Measurements from ENCODE around the gene PRKCA. TPM values are rescaled to one million over a fixed set of nuclear protein-coding genes. Genes with fewer than 3 reads are reported as not detected.

The PRKCA gene
- total RNA-seq, 1 experiment from 2014 or later = 29.5 TPM

- no peak for TF ChIP-seq ATF6 (CRISPR knock-in tag; IDR thresholded peaks at IDR 0.05)
Observed at GRCh38 chr17:66494023-66494803, 191.8 kb downstream of the PRKCA start (continued).

GRCh38 chr17:66495035-66495434 is 192.6 kb downstream of the PRKCA start:
- no peaks in the 10 kb centered on the region for H3K9me3 Mint-ChIP-seq
- no peaks in the 10 kb centered on the region for H3K36me3 Mint-ChIP-seq
- no peak for DNase-seq (ENCODE audit: low spot score)
- no peak for TF ChIP-seq TEAD4 (CRISPR knock-in tag; IDR thresholded peaks at IDR 0.05)
- TF ChIP-seq, protein P1, sequence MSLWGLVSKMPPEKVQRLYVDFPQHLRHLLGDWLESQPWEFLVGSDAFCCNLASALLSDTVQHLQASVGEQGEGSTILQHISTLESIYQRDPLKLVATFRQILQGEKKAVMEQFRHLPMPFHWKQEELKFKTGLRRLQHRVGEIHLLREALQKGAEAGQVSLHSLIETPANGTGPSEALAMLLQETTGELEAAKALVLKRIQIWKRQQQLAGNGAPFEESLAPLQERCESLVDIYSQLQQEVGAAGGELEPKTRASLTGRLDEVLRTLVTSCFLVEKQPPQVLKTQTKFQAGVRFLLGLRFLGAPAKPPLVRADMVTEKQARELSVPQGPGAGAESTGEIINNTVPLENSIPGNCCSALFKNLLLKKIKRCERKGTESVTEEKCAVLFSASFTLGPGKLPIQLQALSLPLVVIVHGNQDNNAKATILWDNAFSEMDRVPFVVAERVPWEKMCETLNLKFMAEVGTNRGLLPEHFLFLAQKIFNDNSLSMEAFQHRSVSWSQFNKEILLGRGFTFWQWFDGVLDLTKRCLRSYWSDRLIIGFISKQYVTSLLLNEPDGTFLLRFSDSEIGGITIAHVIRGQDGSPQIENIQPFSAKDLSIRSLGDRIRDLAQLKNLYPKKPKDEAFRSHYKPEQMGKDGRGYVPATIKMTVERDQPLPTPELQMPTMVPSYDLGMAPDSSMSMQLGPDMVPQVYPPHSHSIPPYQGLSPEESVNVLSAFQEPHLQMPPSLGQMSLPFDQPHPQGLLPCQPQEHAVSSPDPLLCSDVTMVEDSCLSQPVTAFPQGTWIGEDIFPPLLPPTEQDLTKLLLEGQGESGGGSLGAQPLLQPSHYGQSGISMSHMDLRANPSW (CRISPR knock-in tag; conservative IDR thresholded peaks at IDR 0.05; ENCODE audit: low read depth) = no peak
- H3K4me3 Mint-ChIP-seq = no peak overlapping the region
- POLR2A ChIA-PET = no interaction called here
- no peak overlapping the region for H3K27ac Mint-ChIP-seq
- no peaks in the 10 kb centered on the region for H3K27me3 Mint-ChIP-seq (ENCODE audit: low read depth)
- no peak for ATAC-seq
- CTCF ChIA-PET = interaction anchor here (1.1 kb wide), 1 partner anchor 72 kb away, joined by 3 read pairs; no protein-coding TSS in a partner anchor
- H3K4me1 Mint-ChIP-seq = peaks cover 48% of the 10 kb centered on the region

GRCh38 chr17:66496306-66496705 is 193.9 kb downstream of the PRKCA start:
- ChIA-PET CTCF (interaction anchor here (1.2 to 1.6 kb wide), 2 partner anchors 13 to 71 kb away, joined by 4 to 6 read pairs; no protein-coding TSS in a partner anchor), POLR2A (no interaction called here)
- no peaks in the 10 kb centered on the region for H3K9me3 Mint-ChIP-seq
- H3K4me1 Mint-ChIP-seq = peaks cover 44% of the 10 kb centered on the region
- H3K27ac Mint-ChIP-seq = no peak overlapping the region
- H3K27me3 Mint-ChIP-seq (ENCODE audit: low read depth) = no peaks in the 10 kb centered on the region
- ATAC-seq = no peak
- H3K36me3 Mint-ChIP-seq = no peaks in the 10 kb centered on the region
- DNase-seq (ENCODE audit: low spot score) = no peak
- no peak overlapping the region for H3K4me3 Mint-ChIP-seq
- TF ChIP-seq ZMAT4 (CRISPR knock-in tag; IDR thresholded peaks at IDR 0.05) (no peak), TCF7 (CRISPR knock-in tag; IDR thresholded peaks at IDR 0.05; ENCODE audit: low read depth) (no peak), USF1 (CRISPR knock-in tag; IDR thresholded peaks at IDR 0.05) (no peak), CDX4 (CRISPR knock-in tag; IDR thresholded peaks at IDR 0.05; ENCODE audit: borderline replicate concordance) (no peak), NFE2L1 (CRISPR knock-in tag; IDR thresholded peaks at IDR 0.05) (no peak), RELA (CRISPR knock-in tag; IDR thresholded peaks at IDR 0.05; ENCODE audit: borderline replicate concordance) (no peak), ATF6 (CRISPR knock-in tag; IDR thresholded peaks at IDR 0.05) (no peak), FOXJ3 (CRISPR knock-in tag; IDR thresholded peaks at IDR 0.05; ENCODE audit: borderline replicate concordance) (no peak), ZNF232 (CRISPR knock-in tag; IDR thresholded peaks at IDR 0.05) (no peak), ZNF281 (CRISPR knock-in tag; IDR thresholded peaks at IDR 0.05) (no peak), ATF1 (CRISPR knock-in tag; IDR thresholded peaks at IDR 0.05) (no peak), GRHL2 (CRISPR knock-in tag; IDR thresholded peaks at IDR 0.05; ENCODE audit: insufficient replicate concordance, severe bottlenecking) (no peak), GTF2I (CRISPR knock-in tag; conservative IDR thresholded peaks at IDR 0.05) (no peak), USF2 (CRISPR knock-in tag; IDR thresholded peaks at IDR 0.05) (no peak), ZNF121 (CRISPR knock-in tag; IDR thresholded peaks at IDR 0.05) (no peak), FOXP1 (CRISPR knock-in tag; IDR thresholded peaks at IDR 0.05; ENCODE audit: borderline replicate concordance) (no peak), SMAD3 (CRISPR knock-in tag; IDR thresholded peaks at IDR 0.05; ENCODE audit: borderline replicate concordance) (no peak)

All from WTC11 (cell line).